HG03520 (cell line): ENCODE results near the gene KIZ.
A peak's percentile ranks its signal among the peaks of the same experiment; 100 is the strongest.

ENCODE experiments used
- ATAC-seq: cut with Tn5 transposase; IDR thresholded peaks from one replicate; pipeline ENCODE4 v1.9.1; 2021; ENCODE audit warnings: mild to moderate bottlenecking, moderate library complexity; ENCODE audit not compliant: unreplicated experiment

The KIZ gene

GRCh38 chr20:21104921-21105320 lies 21.0 kb upstream of the KIZ start:
- no peak for ATAC-seq

- no peak for ATAC-seq
Measured at GRCh38 chr20:21105429-21106170, 20.3 kb upstream of the KIZ start.

GRCh38 chr20:21106171-21107017 lies 19.5 kb upstream of the KIZ start, which contains the start of gene LINC00237:
LINC00237 (minus strand) TSS chr20:21106358.
- ATAC-seq: no peak

GRCh38 chr20:21109144-21109543 lies 16.7 kb upstream of the KIZ start:
- no peak for ATAC-seq

GRCh38 chr20:21110811-21111210 lies 15.1 kb upstream of the KIZ start:
- ATAC-seq: no peak

GRCh38 chr20:21111416-21111815 lies 14.5 kb upstream of the KIZ start:
- ATAC-seq: no peak

- no peak for ATAC-seq
Measured at GRCh38 chr20:21113697-21114096, 12.2 kb upstream of the KIZ start.

GRCh38 chr20:21114584-21114983 lies 11.3 kb upstream of the KIZ start:
- ATAC-seq: no peak

- no peak for ATAC-seq
Measured at GRCh38 chr20:21117521-21117920, 8.4 kb upstream of the KIZ start.

- ATAC-seq: no peak
Measured at GRCh38 chr20:21118138-21118537, 7.7 kb upstream of the KIZ start.

- ATAC-seq: no peak
Measured at GRCh38 chr20:21118782-21119181, 7.1 kb upstream of the KIZ start.

GRCh38 chr20:21124190-21124589 lies 1.7 kb upstream of the KIZ start:
- no peak for ATAC-seq

GRCh38 chr20:21125072-21125848 lies 622 bp upstream of the KIZ start:
- peak; percentile 6 for ATAC-seq

GRCh38 chr20:21126581-21126870 lies 644 bp downstream of the KIZ start:
- no peak for ATAC-seq

- no peak for ATAC-seq
Measured at GRCh38 chr20:21127201-21127981, 1.5 kb downstream of the KIZ start.

- no peak for ATAC-seq
Measured at GRCh38 chr20:21129861-21130260, 4.0 kb downstream of the KIZ start.

- ATAC-seq: no peak
Measured at GRCh38 chr20:21133404-21133803, 7.5 kb downstream of the KIZ start.

GRCh38 chr20:21133917-21134622 lies 8.2 kb downstream of the KIZ start:
- ATAC-seq: no peak

GRCh38 chr20:21134883-21135493 lies 9.1 kb downstream of the KIZ start:
- no peak for ATAC-seq
